PC-3 (cell line): ENCODE data around the gene SCG2. TPM values are rescaled to one million over a fixed set of nuclear protein-coding genes. Genes with fewer than 3 reads are reported as not detected.

ENCODE experiments used
- ATAC-seq: fragments of 200-7000 bp; cut with Tn5 transposase; 2 replicates; pipeline ENCODE4 v1.9.1; 2020; ENCODE audit warnings: mild to moderate bottlenecking, moderate library complexity
- BruUV-seq: library from RNA; stranded (reverse); fragments of 400-500 nt; replicated peaks from 2 replicates; lab custom pipeline; 2021; lab: Mats Ljungman, UMichigan
- CTCF ChIA-PET: fragments of 300-600 bp; sonication (Branson Sonifier 250); formaldehyde crosslinking; loops from one replicate; lab custom pipeline; 2022; ENCODE audit warnings: antibody characterized with exemption; lab: Charles Lee
- POLR2A ChIA-PET: fragments of 300-600 bp; sonication (Branson Sonifier 250); formaldehyde crosslinking; loops from one replicate; lab custom pipeline; 2022; ENCODE audit warnings: antibody characterized with exemption; ENCODE audit not compliant: unreplicated experiment; lab: Charles Lee
- DNase-seq: peaks from one replicate; pipeline ENCODE4 v3.0.0-alpha.2; 2015
- H2AFZ ChIP-seq: fragments of 300-600 bp; sonication (generic); 2 replicates; pipeline ENCODE4 v1.6.0; 2016; ENCODE audit warnings: antibody characterized with exemption, low read length
- H3F3A ChIP-seq: fragments of 300-600 bp; sonication (generic); one replicate; pipeline ENCODE4 v1.6.0; 2017; ENCODE audit warnings: antibody characterized with exemption, low read length, control low read depth, mild to moderate bottlenecking; ENCODE audit not compliant: unreplicated experiment
- H3K27ac ChIP-seq: fragments of 300-600 bp; sonication (generic); 2 replicates; pipeline ENCODE4 v1.5.1; 2016; ENCODE audit warnings: mild to moderate bottlenecking, low read length
- H3K27me3 ChIP-seq: fragments of 300-600 bp; sonication (generic); 2 replicates; pipeline ENCODE4 v1.6.1; 2016; ENCODE audit warnings: low read length, mixed read lengths
- H3K36me3 ChIP-seq: fragments of 300-600 bp; sonication (generic); 2 replicates; pipeline ENCODE4 v1.6.1; 2016; ENCODE audit warnings: low read depth, mixed run types, low read length, mixed read lengths
- H3K4me1 ChIP-seq: fragments of 300-600 bp; sonication (generic); 2 replicates; pipeline ENCODE4 v1.5.1; 2016; ENCODE audit warnings: low read length; ENCODE audit not compliant: insufficient read depth
- H3K4me2 ChIP-seq: fragments of 300-600 bp; sonication (generic); 2 replicates; pipeline ENCODE4 v1.6.0; 2016; ENCODE audit warnings: low read length
- H3K4me3 ChIP-seq: fragments of 300-600 bp; sonication (generic); 2 replicates; pipeline ENCODE4 v1.5.1; 2016; ENCODE audit warnings: mild to moderate bottlenecking, low read length, mixed read lengths
- H3K79me2 ChIP-seq: fragments of 300-600 bp; sonication (generic); 2 replicates; pipeline ENCODE4 v1.6.1; 2017; ENCODE audit warnings: low read length, mixed read lengths
- H3K9ac ChIP-seq: fragments of 300-600 bp; sonication (generic); 2 replicates; pipeline ENCODE4 v1.6.0; 2016; ENCODE audit warnings: mild to moderate bottlenecking, low read length
- H3K9me2 ChIP-seq: fragments of 300-600 bp; sonication (generic); replicated peaks from 2 replicates; pipeline ENCODE4 v1.6.1; 2016; ENCODE audit warnings: mixed run types, low read length, mixed read lengths
- H3K9me3 ChIP-seq: fragments of 300-600 bp; sonication (generic); 2 replicates; pipeline ENCODE4 v1.6.1; 2016; ENCODE audit warnings: low read length, mixed read lengths
- H4K20me1 ChIP-seq: fragments of 300-600 bp; sonication (generic); 2 replicates; pipeline ENCODE4 v1.6.1; 2016; ENCODE audit warnings: low read length, mixed read lengths
- EZH2 ChIP-seq: fragments of 300-600 bp; sonication (generic); IDR thresholded peaks from one replicate; pipeline ENCODE4 v1.6.1; 2017; ENCODE audit warnings: antibody characterized with exemption, mild to moderate bottlenecking, low read length; ENCODE audit not compliant: unreplicated experiment
- EZH2phosphoT487 ChIP-seq: fragments of 300-600 bp; sonication (generic); IDR thresholded peaks from 2 replicates; pipeline ENCODE4 v1.6.1; 2018; ENCODE audit warnings: mild to moderate bottlenecking, antibody characterized with exemption, low read length, borderline replicate concordance
- intact Hi-C: fragments of 100-400 bp; cut with micrococcal nuclease; formaldehyde crosslinking; loops from 2 replicates; pipeline ENCODE4 v1.9.0; 2023
- total RNA-seq: library from RNA; depleted of rRNA; stranded (reverse); fragments of >200 nt; gene quantifications from 2 replicates; pipeline ENCODE4 v1.2.3, GENCODE V29; 2014
- TF ChIP-seq, protein P1 (sequence below): fragments of 300-600 bp; sonication (generic); conservative IDR thresholded peaks from 2 replicates; pipeline ENCODE4 v1.5.1; 2017; ENCODE audit warnings: antibody characterized with exemption, low read depth, mild to moderate bottlenecking, low read length

SCG2 gene
- total RNA-seq, 1 experiment from 2014 or later = 0.51 TPM

GRCh38 chr2:223566396-223566795 is 35.8 kb downstream of the SCG2 start:
- H3K9me3 ChIP-seq = no peaks in the 10 kb centered on the region
- intact Hi-C loops = no loop called here
- no peaks in the 10 kb centered on the region for H3K79me2 ChIP-seq
- ChIA-PET POLR2A (interaction anchor here (0.6 kb wide), 1 partner anchor 31 kb away, joined by 5 read pairs; no protein-coding TSS in a partner anchor), CTCF (no interaction called here)
- no peaks in the 10 kb centered on the region for H4K20me1 ChIP-seq
- H2AFZ ChIP-seq = no peak overlapping the region
- no peaks in the 10 kb centered on the region for H3K36me3 ChIP-seq
- no peak overlapping the region for H3K4me2 ChIP-seq
- no peak for TF ChIP-seq EZH2
- TF ChIP-seq, protein P1, sequence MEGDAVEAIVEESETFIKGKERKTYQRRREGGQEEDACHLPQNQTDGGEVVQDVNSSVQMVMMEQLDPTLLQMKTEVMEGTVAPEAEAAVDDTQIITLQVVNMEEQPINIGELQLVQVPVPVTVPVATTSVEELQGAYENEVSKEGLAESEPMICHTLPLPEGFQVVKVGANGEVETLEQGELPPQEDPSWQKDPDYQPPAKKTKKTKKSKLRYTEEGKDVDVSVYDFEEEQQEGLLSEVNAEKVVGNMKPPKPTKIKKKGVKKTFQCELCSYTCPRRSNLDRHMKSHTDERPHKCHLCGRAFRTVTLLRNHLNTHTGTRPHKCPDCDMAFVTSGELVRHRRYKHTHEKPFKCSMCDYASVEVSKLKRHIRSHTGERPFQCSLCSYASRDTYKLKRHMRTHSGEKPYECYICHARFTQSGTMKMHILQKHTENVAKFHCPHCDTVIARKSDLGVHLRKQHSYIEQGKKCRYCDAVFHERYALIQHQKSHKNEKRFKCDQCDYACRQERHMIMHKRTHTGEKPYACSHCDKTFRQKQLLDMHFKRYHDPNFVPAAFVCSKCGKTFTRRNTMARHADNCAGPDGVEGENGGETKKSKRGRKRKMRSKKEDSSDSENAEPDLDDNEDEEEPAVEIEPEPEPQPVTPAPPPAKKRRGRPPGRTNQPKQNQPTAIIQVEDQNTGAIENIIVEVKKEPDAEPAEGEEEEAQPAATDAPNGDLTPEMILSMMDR = no peak
- no peak for TF ChIP-seq EZH2phosphoT487
- no peak overlapping the region for H3K4me3 ChIP-seq
- DNase-seq = no peak
- ATAC-seq = no peak
- H3K9me2 ChIP-seq = no peaks in the 10 kb centered on the region
- BruUV-seq = no TSS peak
- H3K27ac ChIP-seq = no peak overlapping the region
- H3K27me3 ChIP-seq = no peaks in the 10 kb centered on the region
- H3F3A ChIP-seq = peaks cover 5% of the 10 kb centered on the region
- H3K9ac ChIP-seq = no peak overlapping the region
- peaks cover 28% of the 10 kb centered on the region for H3K4me1 ChIP-seq

GRCh38 chr2:223563462-223563861 is 38.7 kb downstream of the SCG2 start:
- no peaks in the 10 kb centered on the region for H3K27me3 ChIP-seq
- CTCF ChIA-PET = no interaction called here
- DNase-seq (peak; percentile 96), ATAC-seq (peak; percentile 93)
- no peaks in the 10 kb centered on the region for H3K36me3 ChIP-seq
- peak overlapping the region; percentile 86 for H3K4me2 ChIP-seq
- POLR2A ChIA-PET = no interaction called here
- intact Hi-C loops = loop anchor here (5.0 kb wide), 1 partner anchor 39 kb away; the partner anchor contains the start of gene SCG2
- peaks cover 5% of the 10 kb centered on the region for H3F3A ChIP-seq
- no peaks in the 10 kb centered on the region for H3K79me2 ChIP-seq
- peak overlapping the region; percentile 87 for H3K27ac ChIP-seq
- no peak for TF ChIP-seq EZH2phosphoT487
- TF ChIP-seq, protein P1 = 0 out of 2 replicates have a peak, but pooled peaks have one; percentile 24
- H2AFZ ChIP-seq = peak overlapping the region; percentile 68
- H3K9me3 ChIP-seq = no peaks in the 10 kb centered on the region
- no TSS peak for BruUV-seq
- peak overlapping the region; percentile 48 for H3K9ac ChIP-seq
- peak overlapping the region; percentile 55; the same call in 1 of the 2 replicates for H3K4me3 ChIP-seq
- no peaks in the 10 kb centered on the region for H4K20me1 ChIP-seq
- peaks cover 42% of the 10 kb centered on the region for H3K4me1 ChIP-seq
- no peaks in the 10 kb centered on the region for H3K9me2 ChIP-seq

DNA sequence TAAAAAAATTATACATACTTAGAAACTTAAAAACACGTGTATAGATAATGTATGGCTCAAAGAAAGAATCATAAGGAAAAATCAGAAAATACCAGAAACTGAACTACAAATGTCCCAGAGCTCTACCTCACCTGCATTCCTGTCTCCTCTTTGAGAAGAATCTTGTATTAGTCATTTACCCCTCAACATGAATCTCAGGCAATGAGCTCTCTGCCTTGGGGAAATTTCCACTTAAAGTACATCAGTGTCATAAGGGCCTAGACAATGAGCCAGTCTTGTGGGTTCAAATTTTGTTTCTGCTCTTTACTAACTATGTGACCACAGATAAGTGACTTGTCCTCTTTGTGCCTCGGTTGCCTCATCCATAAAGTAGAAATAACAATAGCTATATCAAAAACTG is 40.1 kb downstream of the SCG2 start:
- H3K4me1 ChIP-seq = peaks cover 42% of the 10 kb centered on the region
- ATAC-seq = no peak
- intact Hi-C loops = loop anchor here (5.0 kb wide), 1 partner anchor 40 kb away; the partner anchor contains the start of gene SCG2

More for the DNA sequence above, 40.1 kb downstream of the SCG2 start:
- BruUV-seq = no TSS peak
- CTCF ChIA-PET = no interaction called here
- Histone ChIP-seq H2AFZ (no peak overlapping the region), H3K9me3 (no peaks in the 10 kb centered on the region), H3K9me2 (no peaks in the 10 kb centered on the region), H3K79me2 (no peaks in the 10 kb centered on the region), H3F3A (peaks cover 5% of the 10 kb centered on the region), H4K20me1 (no peaks in the 10 kb centered on the region), H3K36me3 (no peaks in the 10 kb centered on the region), H3K27ac (no peak overlapping the region), H3K9ac (no peak overlapping the region), H3K27me3 (no peaks in the 10 kb centered on the region), H3K4me2 (no peak overlapping the region), H3K4me3 (no peak overlapping the region)
- TF ChIP-seq, protein P1 = no peak
- TF ChIP-seq EZH2 (no peak), EZH2phosphoT487 (no peak)
- POLR2A ChIA-PET = interaction anchor here (0.5 kb wide), 1 partner anchor 110 kb away, joined by 3 read pairs; no protein-coding TSS in a partner anchor
- peak; percentile 21 for DNase-seq
